A673 (cell line): ENCODE results near the gene CAB39. TPM values are rescaled to one million over a fixed set of nuclear protein-coding genes. Genes with fewer than 3 reads are reported as not detected.

ENCODE experiments used
- BruUV-seq: library from RNA; stranded (reverse); fragments of 400-500 nt; replicated peaks from 2 replicates; lab custom pipeline; 2021; lab: Mats Ljungman, UMichigan
- CTCF ChIA-PET: fragments of 300-600 bp; sonication (Branson Sonifier 250); formaldehyde crosslinking; loops from one replicate; lab custom pipeline; 2022; ENCODE audit warnings: antibody characterized with exemption; lab: Charles Lee
- POLR2A ChIA-PET: fragments of 300-600 bp; sonication (Branson Sonifier 250); formaldehyde crosslinking; loops from one replicate; lab custom pipeline; 2022; ENCODE audit warnings: antibody characterized with exemption; ENCODE audit not compliant: low non-redundant PET; lab: Charles Lee
- DNase-seq: peaks from one replicate; pipeline ENCODE4 v3.0.0-alpha.2; 2015; ENCODE audit warnings: low spot score
- H3K27ac ChIP-seq: fragments of 200-600 bp; sonication (generic); 2 replicates; pipeline ENCODE4 v1.5.1; 2016; ENCODE audit warnings: mixed run types, low read depth, mild to moderate bottlenecking, mixed read lengths, antibody characterized with exemption, low read length; ENCODE audit not compliant: poor library complexity, severe bottlenecking
- H3K27me3 ChIP-seq: fragments of 200-600 bp; sonication (generic); replicated peaks from 2 replicates; pipeline ENCODE4 v1.6.1; 2017; ENCODE audit warnings: mixed run types, low read depth, mild to moderate bottlenecking, mixed read lengths, antibody characterized with exemption, low read length; ENCODE audit not compliant: insufficient read depth, poor library complexity
- H3K36me3 ChIP-seq: fragments of 200-600 bp; sonication (generic); 2 replicates; pipeline ENCODE4 v1.6.1; 2016; ENCODE audit warnings: mixed run types, mild to moderate bottlenecking, mixed read lengths, antibody characterized with exemption, low read length; ENCODE audit not compliant: insufficient read depth, poor library complexity, severe bottlenecking
- H3K4me1 ChIP-seq: fragments of 200-600 bp; sonication (generic); 2 replicates; pipeline ENCODE4 v1.6.1; 2017; ENCODE audit warnings: mixed run types, mild to moderate bottlenecking, mixed read lengths, antibody characterized with exemption, low read length; ENCODE audit not compliant: insufficient read depth, poor library complexity, severe bottlenecking
- H3K4me3 ChIP-seq: fragments of 200-600 bp; sonication (generic); 2 replicates; pipeline ENCODE4 v1.5.1; 2016; ENCODE audit warnings: low read depth, mixed run types, mild to moderate bottlenecking, mixed read lengths, low read length; ENCODE audit not compliant: poor library complexity, severe bottlenecking
- H3K9me3 ChIP-seq: fragments of 200-600 bp; sonication (generic); 2 replicates; pipeline ENCODE4 v1.6.1; 2016; ENCODE audit warnings: mixed run types, low read depth, mild to moderate bottlenecking, mixed read lengths, antibody characterized with exemption, low read length; ENCODE audit not compliant: poor library complexity, severe bottlenecking
- EZH2 ChIP-seq: fragments of 200-600 bp; sonication (generic); IDR thresholded peaks from 2 replicates; pipeline ENCODE4 v1.6.1; 2017; ENCODE audit warnings: borderline replicate concordance, low read depth, mild to moderate bottlenecking, mixed read lengths, antibody characterized with exemption, low read length; ENCODE audit not compliant: poor library complexity, severe bottlenecking
- intact Hi-C: fragments of 100-400 bp; cut with micrococcal nuclease; formaldehyde crosslinking; loops from one replicate; pipeline ENCODE4 v1.10.0; 2022; ENCODE audit not compliant: unreplicated experiment
- total RNA-seq: library from RNA; stranded (reverse); gene quantifications from 2 replicates; pipeline ENCODE4 v1.2.3, GENCODE V29; 2021
- TF ChIP-seq, protein P1 (sequence below): fragments of 300-800, 200-600 bp; sonication (generic); conservative IDR thresholded peaks from 2 replicates; pipeline ENCODE4 v1.5.1; 2017; ENCODE audit warnings: low read depth, mild to moderate bottlenecking, antibody characterized with exemption, low read length, moderate library complexity, mixed read lengths

Gene CAB39
- total RNA-seq, 1 experiment from 2014 or later: 58.2 TPM

DNA sequence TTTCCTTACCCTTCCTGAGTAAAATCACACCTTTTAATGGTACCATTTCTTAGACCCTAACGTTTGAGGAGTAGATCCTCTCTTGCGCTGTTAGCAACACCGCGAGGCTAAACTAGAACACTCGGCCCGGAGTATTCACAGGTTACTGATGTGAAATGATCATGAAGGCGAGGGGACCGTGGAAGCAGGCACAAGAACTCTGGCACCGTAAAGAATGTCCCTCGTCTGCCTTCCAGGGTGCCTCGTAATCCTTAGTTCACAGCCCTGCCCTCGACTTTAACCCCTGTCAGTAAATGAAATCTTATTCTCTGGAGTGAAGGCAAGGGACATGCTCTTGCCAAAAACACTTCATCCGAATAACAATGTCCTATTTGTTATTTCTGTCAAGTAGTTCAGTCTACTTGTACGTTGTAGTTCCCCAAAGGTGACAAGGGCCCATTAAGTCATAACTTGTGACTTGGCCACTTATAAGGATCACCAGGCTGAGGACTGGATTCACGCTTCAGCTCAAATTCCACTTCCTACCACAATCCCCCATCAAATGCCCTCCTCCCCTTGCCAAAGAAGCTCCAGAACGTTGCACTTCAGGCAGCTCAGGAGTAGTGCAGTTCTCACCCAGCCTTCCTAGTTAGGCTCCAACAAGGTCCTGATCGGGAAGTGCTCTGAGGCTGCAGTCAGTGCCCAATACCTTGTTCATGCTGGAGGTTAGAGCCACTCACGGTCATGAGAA, 108.8 kb downstream of the CAB39 start:
- DNase-seq: no peak
- BruUV-seq: no TSS peak
- Histone ChIP-seq H3K9me3 (no peaks in the 10 kb centered on the region), H3K36me3 (peaks cover 15% of the 10 kb centered on the region), H3K27ac (no peak overlapping the region), H3K4me3 (no peak overlapping the region), H3K27me3 (no peaks in the 10 kb centered on the region), H3K4me1 (no peaks in the 10 kb centered on the region)
- TF ChIP-seq, protein P1, sequence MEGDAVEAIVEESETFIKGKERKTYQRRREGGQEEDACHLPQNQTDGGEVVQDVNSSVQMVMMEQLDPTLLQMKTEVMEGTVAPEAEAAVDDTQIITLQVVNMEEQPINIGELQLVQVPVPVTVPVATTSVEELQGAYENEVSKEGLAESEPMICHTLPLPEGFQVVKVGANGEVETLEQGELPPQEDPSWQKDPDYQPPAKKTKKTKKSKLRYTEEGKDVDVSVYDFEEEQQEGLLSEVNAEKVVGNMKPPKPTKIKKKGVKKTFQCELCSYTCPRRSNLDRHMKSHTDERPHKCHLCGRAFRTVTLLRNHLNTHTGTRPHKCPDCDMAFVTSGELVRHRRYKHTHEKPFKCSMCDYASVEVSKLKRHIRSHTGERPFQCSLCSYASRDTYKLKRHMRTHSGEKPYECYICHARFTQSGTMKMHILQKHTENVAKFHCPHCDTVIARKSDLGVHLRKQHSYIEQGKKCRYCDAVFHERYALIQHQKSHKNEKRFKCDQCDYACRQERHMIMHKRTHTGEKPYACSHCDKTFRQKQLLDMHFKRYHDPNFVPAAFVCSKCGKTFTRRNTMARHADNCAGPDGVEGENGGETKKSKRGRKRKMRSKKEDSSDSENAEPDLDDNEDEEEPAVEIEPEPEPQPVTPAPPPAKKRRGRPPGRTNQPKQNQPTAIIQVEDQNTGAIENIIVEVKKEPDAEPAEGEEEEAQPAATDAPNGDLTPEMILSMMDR: no peak
- TF ChIP-seq EZH2: no peak
- POLR2A ChIA-PET: no interaction called here
- intact Hi-C loops: loop anchor here (5.0 kb wide), 1 partner anchor 231 kb away; no protein-coding TSS in a partner anchor
- CTCF ChIA-PET: no interaction called here

DNA sequence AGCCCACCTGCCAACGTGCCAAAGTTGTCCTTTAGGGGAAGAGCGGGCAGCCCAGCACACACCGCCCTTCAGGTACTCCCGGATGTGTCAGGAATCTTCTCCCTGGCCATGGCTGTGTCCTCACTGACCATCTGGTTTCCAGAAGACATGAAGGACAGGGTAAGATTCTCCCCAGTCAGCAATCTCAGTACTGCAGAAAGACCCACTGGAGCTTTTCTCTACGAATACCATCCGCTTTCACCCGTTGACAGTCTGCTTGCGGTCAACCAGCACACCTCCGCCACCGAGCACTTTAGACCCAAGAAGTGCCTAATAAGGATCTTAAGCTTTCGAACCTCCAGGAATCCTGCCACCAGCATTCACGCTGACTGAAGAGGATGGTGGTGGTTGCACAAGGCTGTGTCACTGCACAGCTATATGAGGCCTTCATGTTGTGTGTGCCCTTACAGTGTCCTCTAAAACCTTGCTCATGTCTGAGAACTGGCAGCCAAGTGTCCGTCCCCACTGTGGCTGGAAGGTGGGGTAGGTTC, 109.4 kb downstream of the CAB39 start:
- Histone ChIP-seq H3K27me3 (no peaks in the 10 kb centered on the region), H3K27ac (no peak overlapping the region), H3K4me1 (no peaks in the 10 kb centered on the region), H3K36me3 (peaks cover 15% of the 10 kb centered on the region), H3K4me3 (no peak overlapping the region), H3K9me3 (no peaks in the 10 kb centered on the region)
- CTCF ChIA-PET: no interaction called here
- DNase-seq: no peak
- intact Hi-C loops: loop anchor here (5.0 kb wide), 1 partner anchor 230 kb away; no protein-coding TSS in a partner anchor
- BruUV-seq: no TSS peak
- TF ChIP-seq, protein P1: no peak
- TF ChIP-seq EZH2: no peak
- POLR2A ChIA-PET: no interaction called here

DNA sequence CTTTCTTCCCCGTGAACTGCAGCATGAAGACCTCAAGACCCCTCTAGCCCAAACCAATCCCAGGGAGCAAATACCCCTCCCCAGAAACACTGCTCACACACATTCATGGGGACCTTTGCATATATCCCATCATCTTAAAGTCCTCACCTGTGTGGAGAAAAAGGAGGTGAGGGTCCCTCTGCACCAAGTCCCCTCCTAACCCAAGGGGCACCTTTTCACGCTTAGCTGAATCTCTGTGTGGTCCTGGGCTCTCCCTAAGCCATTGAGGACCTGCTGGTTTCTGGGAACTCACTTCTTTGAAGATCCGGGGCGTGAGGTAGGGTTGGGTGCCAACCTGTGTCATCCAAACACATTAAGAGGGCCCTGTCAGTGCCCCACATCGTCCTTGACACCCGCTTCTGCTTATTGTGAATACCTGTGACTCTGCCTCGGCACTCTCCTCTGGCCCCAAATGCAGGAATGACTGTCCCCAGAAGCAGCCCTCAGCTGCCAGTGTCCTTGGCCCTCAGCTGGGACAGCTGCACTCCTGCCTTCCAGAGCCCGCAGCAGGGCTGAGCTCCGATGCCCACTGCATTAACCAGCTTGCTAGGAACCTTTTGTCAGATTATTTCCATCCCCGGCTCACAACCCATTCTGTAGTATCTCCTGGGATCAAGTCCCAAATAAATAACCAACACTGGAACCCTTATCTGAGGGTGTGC, 110.8 kb downstream of the CAB39 start:
- H3K9me3 ChIP-seq: no peaks in the 10 kb centered on the region
- intact Hi-C loops: loop anchor here (5.0 kb wide), 1 partner anchor 229 kb away; no protein-coding TSS in a partner anchor
- H3K4me1 ChIP-seq: no peaks in the 10 kb centered on the region
- DNase-seq: no peak
- ChIA-PET CTCF (interaction anchor here (1.5 kb wide), 1 partner anchor 164 kb away, joined by 37 read pairs; no protein-coding TSS in a partner anchor), POLR2A (no interaction called here)
- no TSS peak for BruUV-seq
- H3K27ac ChIP-seq: no peak overlapping the region
- no peaks in the 10 kb centered on the region for H3K27me3 ChIP-seq
- no peak for TF ChIP-seq EZH2
- TF ChIP-seq, protein P1: no peak
- no peak overlapping the region for H3K4me3 ChIP-seq
- H3K36me3 ChIP-seq: peaks cover 6% of the 10 kb centered on the region
